ENCODE results near the gene TECR.
A peak's percentile ranks its signal among the peaks of the same experiment; 100 is the strongest.

The TECR gene

DNA sequence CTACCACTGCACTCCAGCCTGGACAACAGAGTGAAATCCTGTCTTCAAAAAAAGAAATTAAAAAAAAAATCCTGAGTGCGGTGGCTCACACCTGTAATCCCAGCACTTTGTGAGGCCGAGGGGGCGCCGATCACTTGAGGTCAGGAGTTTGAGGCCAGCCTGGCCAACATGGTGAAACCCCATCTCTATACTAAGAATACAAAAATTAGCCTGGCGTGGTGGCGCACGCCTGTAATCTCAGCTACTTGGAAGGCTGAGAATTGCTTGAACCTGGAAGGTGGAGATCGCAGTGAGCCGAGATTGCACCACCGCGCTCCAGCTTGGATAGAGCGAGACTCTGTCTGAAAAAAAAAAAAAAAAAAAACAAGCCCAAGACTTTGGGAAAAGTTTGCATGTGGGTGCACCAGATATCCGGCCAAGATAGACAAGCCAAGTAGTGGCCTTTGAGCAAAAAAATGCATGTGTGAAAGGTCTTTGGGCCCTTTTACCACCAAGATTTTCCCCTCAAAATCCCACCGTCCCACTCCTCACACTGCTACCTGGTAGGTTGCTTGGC is 16.9 kb upstream of the TECR start:
- no peak overlapping the region; the same call in 1 of the 2 replicates for H3K27ac ChIP-seq
- TF ChIP-seq, protein P1, sequence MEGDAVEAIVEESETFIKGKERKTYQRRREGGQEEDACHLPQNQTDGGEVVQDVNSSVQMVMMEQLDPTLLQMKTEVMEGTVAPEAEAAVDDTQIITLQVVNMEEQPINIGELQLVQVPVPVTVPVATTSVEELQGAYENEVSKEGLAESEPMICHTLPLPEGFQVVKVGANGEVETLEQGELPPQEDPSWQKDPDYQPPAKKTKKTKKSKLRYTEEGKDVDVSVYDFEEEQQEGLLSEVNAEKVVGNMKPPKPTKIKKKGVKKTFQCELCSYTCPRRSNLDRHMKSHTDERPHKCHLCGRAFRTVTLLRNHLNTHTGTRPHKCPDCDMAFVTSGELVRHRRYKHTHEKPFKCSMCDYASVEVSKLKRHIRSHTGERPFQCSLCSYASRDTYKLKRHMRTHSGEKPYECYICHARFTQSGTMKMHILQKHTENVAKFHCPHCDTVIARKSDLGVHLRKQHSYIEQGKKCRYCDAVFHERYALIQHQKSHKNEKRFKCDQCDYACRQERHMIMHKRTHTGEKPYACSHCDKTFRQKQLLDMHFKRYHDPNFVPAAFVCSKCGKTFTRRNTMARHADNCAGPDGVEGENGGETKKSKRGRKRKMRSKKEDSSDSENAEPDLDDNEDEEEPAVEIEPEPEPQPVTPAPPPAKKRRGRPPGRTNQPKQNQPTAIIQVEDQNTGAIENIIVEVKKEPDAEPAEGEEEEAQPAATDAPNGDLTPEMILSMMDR (conservative IDR thresholded peaks at IDR 0.05), result no peak
- no peak for TF ChIP-seq ZFX (IDR thresholded peaks at IDR 0.05)

DNA sequence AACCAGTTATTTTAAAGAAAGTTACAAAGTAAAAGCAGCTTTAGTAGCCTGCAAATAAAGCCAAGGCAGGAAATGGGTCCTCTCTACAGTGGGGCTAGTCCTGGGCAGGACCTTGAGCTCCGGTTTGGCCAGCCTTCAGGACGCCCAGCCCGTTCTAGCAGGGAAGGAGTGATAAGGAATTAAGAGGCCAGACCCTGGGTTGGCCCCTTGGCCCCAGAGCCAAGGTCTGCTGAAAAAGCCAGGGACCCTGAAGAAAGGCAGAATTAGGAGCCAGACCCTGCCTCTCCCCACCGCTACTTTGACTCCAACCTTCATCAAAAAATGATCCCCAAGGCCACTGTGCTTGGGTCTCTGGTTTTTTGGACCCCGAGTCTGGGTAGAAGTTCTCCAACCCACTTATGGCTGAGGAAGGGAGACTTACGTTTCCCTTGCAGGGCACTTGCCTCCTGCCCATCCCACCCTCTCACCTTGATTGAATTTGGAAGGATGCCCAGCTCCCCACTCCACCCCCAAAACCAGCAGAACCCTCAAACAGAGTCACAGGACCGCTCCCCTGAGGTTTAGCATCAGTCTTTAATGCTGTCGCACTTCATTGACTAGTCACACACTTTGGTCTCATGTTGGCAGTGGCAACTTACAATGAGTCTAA is 15.1 kb upstream of the TECR start:
- no peak for TF ChIP-seq ZFX (IDR thresholded peaks at IDR 0.05)
- TF ChIP-seq, protein P1 (conservative IDR thresholded peaks at IDR 0.05), result no peak
- H3K27ac ChIP-seq, result no peak overlapping the region

DNA sequence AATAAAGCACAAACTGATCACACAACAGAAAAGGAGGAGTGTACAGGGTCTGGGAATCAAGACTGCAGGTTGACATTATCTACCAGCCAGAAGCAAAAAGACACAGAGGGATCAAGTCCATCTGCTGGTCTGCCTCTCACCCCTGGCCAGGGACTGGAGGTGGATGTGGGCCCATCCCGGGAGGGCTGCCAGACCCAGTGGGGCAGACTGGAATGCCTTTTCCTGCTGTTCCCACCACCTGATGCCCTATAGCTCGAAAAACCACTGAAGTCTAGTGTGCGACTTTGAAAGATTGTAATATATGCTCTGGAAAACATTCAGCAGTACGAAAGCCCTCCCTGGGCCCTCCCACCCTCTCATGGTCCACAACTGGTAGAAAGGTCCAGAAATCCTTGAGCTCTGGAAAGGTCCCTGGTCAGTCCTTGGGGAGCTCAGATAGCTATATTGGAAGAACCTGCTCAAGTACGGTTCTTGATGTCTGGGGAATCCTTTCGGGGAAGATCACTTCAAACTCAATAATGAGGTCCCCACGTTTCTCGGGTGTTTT is 13.8 kb upstream of the TECR start:
- no peak overlapping the region for H3K27ac ChIP-seq
- TF ChIP-seq ZFX (IDR thresholded peaks at IDR 0.05), result no peak
- TF ChIP-seq, protein P1 (conservative IDR thresholded peaks at IDR 0.05), result no peak

DNA sequence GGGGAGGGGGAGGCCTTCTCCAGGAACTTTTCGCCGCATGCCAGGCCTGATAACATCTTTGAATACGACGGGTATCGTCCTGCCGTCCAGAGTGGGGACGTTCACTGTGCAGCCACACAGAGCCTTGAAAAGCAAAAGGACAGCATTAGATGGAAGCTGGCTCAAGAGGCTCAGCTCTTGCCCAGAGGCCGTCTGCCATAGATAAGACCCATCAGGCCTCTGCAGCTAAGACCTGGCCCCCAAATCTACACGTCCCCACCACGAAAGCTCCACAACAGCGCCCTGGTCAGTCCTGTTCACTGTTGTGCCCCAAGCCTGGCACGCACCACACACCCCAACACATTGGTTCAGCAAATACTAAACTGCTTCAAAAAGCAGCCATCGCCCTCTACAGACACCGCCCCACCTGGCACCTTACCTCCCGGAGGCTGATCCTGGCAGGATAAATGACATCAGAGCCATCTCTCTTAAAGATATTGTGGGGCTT is 13.3 kb upstream of the TECR start:
- H3K27ac ChIP-seq, result no peak overlapping the region
- no peak for TF ChIP-seq ZFX (IDR thresholded peaks at IDR 0.05)
- TF ChIP-seq, protein P1 (conservative IDR thresholded peaks at IDR 0.05), result no peak

DNA sequence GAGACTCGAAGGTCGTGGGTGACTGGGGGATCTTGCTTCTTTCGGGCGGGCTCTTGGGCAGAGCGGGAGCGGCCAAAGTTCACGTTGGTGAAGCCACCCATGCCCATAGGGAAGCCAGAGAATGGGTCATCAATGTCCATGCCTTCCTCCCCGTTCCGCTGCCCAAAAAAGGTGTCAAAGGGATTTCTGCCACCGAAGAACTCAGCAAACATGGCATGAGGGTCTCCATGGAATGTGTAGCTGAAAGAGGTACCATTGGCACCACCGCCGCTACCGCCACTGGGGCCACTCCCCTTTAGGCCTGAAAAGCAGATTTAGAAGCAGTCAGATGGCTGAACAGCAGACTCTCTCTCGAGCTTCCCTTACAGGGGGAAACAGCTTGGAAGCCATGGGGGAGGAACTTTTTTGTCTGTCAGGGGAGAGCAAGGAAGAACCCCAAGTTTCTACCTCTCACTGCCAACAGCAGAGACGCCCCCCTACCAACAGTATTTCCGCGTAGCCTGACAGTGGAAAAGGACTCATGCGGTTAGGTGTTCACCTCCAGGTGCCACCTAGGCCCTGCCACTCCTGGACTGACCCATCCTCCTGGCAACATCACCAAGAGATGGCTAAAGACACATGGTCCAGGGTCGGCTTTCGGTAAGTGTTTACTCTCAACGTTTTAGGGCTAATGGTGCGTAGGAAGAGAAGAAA is 12.5 kb upstream of the TECR start:
- peak overlapping the region; percentile 97 for H3K27ac ChIP-seq
- no peak for TF ChIP-seq ZFX (IDR thresholded peaks at IDR 0.05)
- TF ChIP-seq, protein P1 (conservative IDR thresholded peaks at IDR 0.05), result no peak

DNA sequence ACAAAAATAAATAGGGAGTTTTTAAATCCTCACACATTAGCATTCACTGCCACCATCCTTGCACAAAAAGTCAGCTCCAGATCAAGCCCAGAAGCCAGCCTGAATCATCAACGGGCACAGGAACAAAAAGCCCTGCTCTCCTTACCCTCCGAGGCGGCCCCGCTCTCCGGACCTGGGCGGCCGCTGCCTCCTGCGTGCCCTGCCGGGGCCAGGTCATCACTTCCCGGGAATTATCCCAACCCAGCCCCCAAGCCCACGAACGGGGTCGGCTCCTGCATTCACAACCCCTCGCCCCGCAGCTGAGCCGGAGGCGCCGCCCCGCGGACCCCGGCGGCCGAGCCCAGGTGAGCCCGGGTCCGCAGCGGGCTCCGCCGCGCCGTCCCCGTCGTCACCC is 12.0 kb upstream of the TECR start:
- peak overlapping the region; percentile 97 for H3K27ac ChIP-seq
- TF ChIP-seq ZFX (IDR thresholded peaks at IDR 0.05), result no peak
- TF ChIP-seq, protein P1 (conservative IDR thresholded peaks at IDR 0.05), result no peak
